SK-N-SH (cell line): ENCODE data around the gene SPATA33. TPM values are rescaled to one million over a fixed set of nuclear protein-coding genes. Genes with fewer than 3 reads are reported as not detected.

Experiments
- CTCF ChIA-PET: fragments of 300-600, 350-600 bp; formaldehyde crosslinking; extraction: SDS; loops from one replicate; lab custom pipeline; 2021; lab: Yijun Ruan, JAX
- POLR2A ChIA-PET: fragments of 350-600 bp; sonication (Branson Sonifier 250); formaldehyde crosslinking; extraction: SDS; loops from one replicate; lab custom pipeline; 2020; ENCODE audit warnings: antibody characterized with exemption, inconsistent platforms; lab: Yijun Ruan, JAX
- DNase-seq: peaks from one replicate; pipeline ENCODE4 v3.0.0; 2012
- H2AFZ ChIP-seq: fragments of 200-600 bp; sonication (generic); 2 replicates; pipeline ENCODE4 v1.8.1; 2016; ENCODE audit warnings: antibody characterized with exemption, mild to moderate bottlenecking, low read depth
- H3F3A ChIP-seq: fragments of 200-600 bp; sonication (generic); replicated peaks from 2 replicates; pipeline ENCODE3; 2016; ENCODE audit warnings: antibody characterized with exemption, mild to moderate bottlenecking; ENCODE audit not compliant: insufficient read depth
- H3K27ac ChIP-seq, 2 experiments: fragments of 200-500 bp in 1 of 2; fragments of 200-600 bp in 1 of 2; sonication (Bioruptor generic) in 1 of 2; sonication (generic), shearing (Covaris generic) in 1 of 2; 2 replicates each; pipeline versions ENCODE4 v1.5.1 to v1.6.1; 2014 to 2016; ENCODE audit warnings: low read depth in 2 of 2, inconsistent platforms in 1 of 2, low read length in 1 of 2, mild to moderate bottlenecking in 1 of 2, mixed read lengths in 1 of 2
- H3K27me3 ChIP-seq: fragments of 200-600 bp; sonication (generic), shearing (Covaris generic); 2 replicates; pipeline ENCODE4 v1.6.1; 2016; ENCODE audit warnings: mixed run types; ENCODE audit not compliant: insufficient read depth
- H3K36me3 ChIP-seq, 2 experiments: fragments of 200-500 bp in 1 of 2; fragments of 200-600 bp in 1 of 2; sonication (Bioruptor generic) in 1 of 2; sonication (generic) in 1 of 2; replicated peaks in 1 of 2; 2 replicates each; pipeline versions ENCODE3 to v1.5.1; 2014 to 2016; ENCODE audit warnings: low read length in 1 of 2, mild to moderate bottlenecking in 1 of 2; ENCODE audit not compliant: insufficient read depth in 2 of 2, control insufficient read depth in 1 of 2
- H3K4me1 ChIP-seq, 2 experiments: fragments of 200-500 bp in 1 of 2; fragments of 200-600 bp in 1 of 2; sonication (Bioruptor generic) in 1 of 2; sonication (generic), shearing (Covaris generic) in 1 of 2; 2 replicates each; pipeline versions ENCODE4 v1.5.1 to v1.6.1; 2014 to 2016; ENCODE audit warnings: low read depth in 1 of 2, low read length in 1 of 2, mixed run types in 1 of 2; ENCODE audit not compliant: insufficient read depth in 2 of 2, control insufficient read depth in 1 of 2
- H3K4me2 ChIP-seq: fragments of 200-600 bp; sonication (generic), shearing (Covaris generic); 2 replicates; pipeline ENCODE4 v1.6.1; 2017; ENCODE audit warnings: mixed run types
- H3K4me3 ChIP-seq, 2 experiments: fragments of 200-500 bp in 1 of 2; fragments of 200-600 bp in 1 of 2; sonication (Bioruptor generic) in 1 of 2; sonication (generic), shearing (Covaris generic) in 1 of 2; 2 replicates each; pipeline versions ENCODE4 v1.5.1 to v1.8.1; 2014 to 2016; ENCODE audit warnings: low read depth in 2 of 2, inconsistent platforms in 1 of 2, low read length in 1 of 2, mild to moderate bottlenecking in 1 of 2, mixed read lengths in 1 of 2, moderate library complexity in 1 of 2
- H3K79me2 ChIP-seq: fragments of 200-600 bp; sonication (generic); 2 replicates; pipeline ENCODE4 v1.8.1; 2017; ENCODE audit warnings: mild to moderate bottlenecking; ENCODE audit not compliant: insufficient read depth
- H3K9ac ChIP-seq: fragments of 200-600 bp; sonication (generic); 2 replicates; pipeline ENCODE4 v1.6.1; 2017; ENCODE audit warnings: mixed run types
- H3K9me2 ChIP-seq: fragments of 200-600 bp; sonication (generic); 2 replicates; pipeline ENCODE4 v1.6.1; 2017; ENCODE audit warnings: mixed run types
- H3K9me3 ChIP-seq: fragments of 200-600 bp; sonication (generic); 2 replicates; pipeline ENCODE4 v1.6.1; 2017; ENCODE audit warnings: mixed run types, mild to moderate bottlenecking, moderate library complexity
- H4K20me1 ChIP-seq: fragments of 200-600 bp; sonication (generic); 2 replicates; pipeline ENCODE4 v1.6.1; 2017; ENCODE audit warnings: mild to moderate bottlenecking, mixed run types; ENCODE audit not compliant: insufficient read depth
- CHD2 ChIP-seq: fragments of 150-350 bp; IDR thresholded peaks from 2 replicates; pipeline ENCODE4 v1.6.1; 2018; ENCODE audit warnings: low read length; ENCODE audit not compliant: partially characterized antibody
- ELF1 ChIP-seq: IDR thresholded peaks from 2 replicates; pipeline ENCODE4 v1.4.0; 2012
- GABPA ChIP-seq: IDR thresholded peaks from 2 replicates; pipeline ENCODE4 v1.4.0; 2012; ENCODE audit warnings: low read depth, mild to moderate bottlenecking
- IRF3 ChIP-seq: fragments of 150-350 bp; IDR thresholded peaks from 2 replicates; pipeline ENCODE4 v1.6.1; 2016; ENCODE audit warnings: mild to moderate bottlenecking, low read depth, low read length
- POLR2AphosphoS5 ChIP-seq: IDR thresholded peaks from 2 replicates; pipeline ENCODE4 v1.6.1; 2012; ENCODE audit warnings: low read depth, low read length
- RCOR1 ChIP-seq: fragments of 150-350 bp; IDR thresholded peaks from 2 replicates; pipeline ENCODE4 v1.6.1; 2017; ENCODE audit warnings: antibody characterized with exemption, low read length
- REST ChIP-seq: IDR thresholded peaks from 2 replicates; pipeline ENCODE4 v1.6.1; 2012; ENCODE audit warnings: mild to moderate bottlenecking, low read depth, low read length, moderate library complexity
- SIN3A ChIP-seq: IDR thresholded peaks from 2 replicates; pipeline ENCODE4 v1.6.1; 2012; ENCODE audit warnings: low read depth, mild to moderate bottlenecking, low read length, moderate library complexity, borderline replicate concordance
- SMC3 ChIP-seq: IDR thresholded peaks from 2 replicates; pipeline ENCODE4 v1.6.1; 2012; ENCODE audit warnings: low read depth, low read length, improper control_type of control experiment
- TAF1 ChIP-seq: IDR thresholded peaks from 2 replicates; pipeline ENCODE4 v1.6.1; 2012; ENCODE audit warnings: low read depth, mild to moderate bottlenecking, low read length, moderate library complexity, borderline replicate concordance
- TCF12 ChIP-seq: IDR thresholded peaks from 2 replicates; pipeline ENCODE4 v1.4.0; 2012
- TEAD4 ChIP-seq: IDR thresholded peaks from 2 replicates; pipeline ENCODE4 v1.4.0; 2012; ENCODE audit warnings: mild to moderate bottlenecking, borderline replicate concordance; ENCODE audit not compliant: insufficient read depth
- USF2 ChIP-seq: fragments of 150-350 bp; IDR thresholded peaks from 2 replicates; pipeline ENCODE4 v1.6.1; 2017; ENCODE audit warnings: antibody characterized with exemption, low read length, low read depth, borderline replicate concordance
- YY1 ChIP-seq: IDR thresholded peaks from 2 replicates; pipeline ENCODE4 v1.4.0; 2012; ENCODE audit warnings: low read depth, mild to moderate bottlenecking
- WGBS: methylation state at CpG from one replicate; pipeline ENCODE4 v1.1.6; 2017; ENCODE audit warnings: low lambda C conversion rate; 5-methylcytosine and 5-hydroxymethylcytosine counted together
- polyA plus RNA-seq, 3 experiments: library from polyadenylated mRNA; depleted of rRNA; stranded (reverse); fragments of >200 nt; gene quantifications; 2 replicates each; pipeline ENCODE4 v1.2.3, GENCODE V29; 2012

SPATA33 gene
- polyA plus RNA-seq, 1 of the 3 experiments (the other 2 are of a cell fraction) = 7.2 TPM

- TF ChIP-seq REST = no peak
These were observed 41.0 kb upstream of the SPATA33 start (continued) for GRCh38 chr16:89616623-89617022.

GRCh38 chr16:89617036-89617435 is 40.6 kb upstream of the SPATA33 start:
- Histone ChIP-seq H4K20me1 (no peaks in the 10 kb centered on the region), H3K9me3 (no peaks in the 10 kb centered on the region), H3K4me2 (no peak overlapping the region), H3K4me1 (no peaks in the 10 kb centered on the region; a peak in 1 of 4 replicates), H3K36me3 (no peaks in the 10 kb centered on the region), H2AFZ (no peak overlapping the region), H3K9me2 (no peaks in the 10 kb centered on the region), H3K9ac (no peak overlapping the region), H3K27ac (no peak overlapping the region), H3K79me2 (no peaks in the 10 kb centered on the region)
- CTCF ChIA-PET = interaction anchor here (1.0 kb wide), 1 partner anchor 20 kb away, joined by 3 read pairs; no protein-coding TSS in a partner anchor
- DNase-seq = no peak
- WGBS = 43% methylated on average over 5 of the region's 6 CpGs
- no peak for TF ChIP-seq TCF12
- no peak for TF ChIP-seq IRF3
- TF ChIP-seq YY1 = no peak
- no peak for TF ChIP-seq GABPA
- no peak for TF ChIP-seq TAF1
- TF ChIP-seq, all 33 proteins: peak for 0
- no peaks in the 10 kb centered on the region for H3K27me3 ChIP-seq
- POLR2A ChIA-PET = no interaction called here
- H3F3A ChIP-seq = peaks cover 6% of the 10 kb centered on the region
- no peak overlapping the region for H3K4me3 ChIP-seq

- Histone ChIP-seq H3K79me2 (no peaks in the 10 kb centered on the region), H2AFZ (no peak overlapping the region), H3K27me3 (no peaks in the 10 kb centered on the region), H3K9me2 (no peaks in the 10 kb centered on the region), H3K27ac (no peak overlapping the region), H3K9me3 (no peaks in the 10 kb centered on the region), H4K20me1 (no peaks in the 10 kb centered on the region), H3F3A (peaks cover 6% of the 10 kb centered on the region), H3K36me3 (no peaks in the 10 kb centered on the region), H3K4me2 (no peak overlapping the region), H3K4me3 (no peak overlapping the region), H3K9ac (no peak overlapping the region), H3K4me1 (no peaks in the 10 kb centered on the region; a peak in 1 of 4 replicates)
- no peak for DNase-seq
- ChIA-PET POLR2A (no interaction called here), CTCF (interaction anchor here (0.9 to 1.0 kb wide), 2 partner anchors 16 to 22 kb away, joined by 3 read pairs; no protein-coding TSS in a partner anchor)
- 50% methylated on average over 16 of the region's 16 CpGs for WGBS
- TF ChIP-seq TEAD4 = no peak
- no peak for TF ChIP-seq POLR2AphosphoS5
- no peak for TF ChIP-seq ELF1
- TF ChIP-seq CHD2 = no peak
- no peak for TF ChIP-seq USF2
- TF ChIP-seq RCOR1 = no peak
- TF ChIP-seq SMC3 = no peak
- no peak for TF ChIP-seq REST
- TF ChIP-seq YY1 = no peak
- TF ChIP-seq SIN3A = no peak
These were observed 39.3 kb upstream of the SPATA33 start for GRCh38 chr16:89618109-89618998.
